K562 (cell line): ENCODE measurements around the gene SRBD1. TPM values are rescaled to one million over a fixed set of nuclear protein-coding genes. Genes with fewer than 3 reads are reported as not detected.

Experiments used
- ATAC-seq: fragments of 200-7000 bp; cut with Tn5 transposase; 3 replicates; pipeline ENCODE4 v1.9.1; 2020; ENCODE audit warnings: moderate library complexity
- BruUV-seq: library from RNA; stranded (reverse); fragments of 400-500 nt; replicated peaks from 2 replicates; lab custom pipeline; 2021; lab: Mats Ljungman, UMichigan
- CTCF ChIA-PET: fragments of 300-600 bp; formaldehyde crosslinking; extraction: SDS; loops from one replicate; lab custom pipeline; 2021; ENCODE audit warnings: low intra/inter-chr PET ratio; lab: Yijun Ruan, JAX
- POLR2A ChIA-PET: fragments of 300-600, 350-650 bp; sonication (Branson Sonifier 250); formaldehyde crosslinking; extraction: SDS; loops from one replicate; lab custom pipeline; 2021; ENCODE audit warnings: antibody characterized with exemption, inconsistent platforms; lab: Yijun Ruan, JAX
- DNase-seq, 4 experiments: peaks; one replicate each; pipeline versions ENCODE4 v3.0.0 to v3.0.0-alpha.2; 2011 to 2018; ENCODE audit warnings: low spot score in 3 of 4, mixed read lengths in 3 of 4; ENCODE audit errors: extremely low read depth in 1 of 4
- FAIRE-seq: peaks from 2 replicates; lab custom pipeline; 2011; peaks lifted over from hg19 to GRCh38; lab: Jason Lieb, UNC
- H2AFZ ChIP-seq: 2 replicates; pipeline ENCODE4 v1.6.0; 2011; ENCODE audit warnings: low read depth, low read length, control low read depth, inconsistent platforms
- H3K27ac ChIP-seq: fragments of 200-600 bp; 3 replicates; pipeline ENCODE4 v1.8.0; 2011; ENCODE audit warnings: low read depth, mild to moderate bottlenecking, control low read depth, inconsistent platforms, low read length, moderate library complexity, mixed read lengths; ENCODE audit errors: extremely low read depth
- H3K27me3 ChIP-seq, 2 experiments: fragments of 300-600 bp in 1 of 2; 2 replicates in 1 of 2; 3 replicates in 1 of 2; pipeline versions ENCODE4 v1.6.0 to v1.8.0; 2011; ENCODE audit warnings: inconsistent platforms in 2 of 2, low read length in 2 of 2, mild to moderate bottlenecking in 1 of 2, mixed read lengths in 1 of 2, moderate library complexity in 1 of 2; ENCODE audit not compliant: control insufficient read depth in 2 of 2, insufficient read depth in 2 of 2
- H3K36me3 ChIP-seq: fragments of 300-600 bp; 3 replicates; pipeline ENCODE4 v1.8.0; 2011; ENCODE audit warnings: mild to moderate bottlenecking, low read length, inconsistent platforms; ENCODE audit not compliant: control insufficient read depth, insufficient read depth
- H3K4me1 ChIP-seq, 2 experiments: fragments of 200-600 bp in 1 of 2; replicated peaks in 1 of 2; 2 replicates in 1 of 2; 3 replicates in 1 of 2; pipeline versions ENCODE4 v1.5.1 to v1.8.0; 2011; ENCODE audit warnings: inconsistent platforms in 2 of 2, low read length in 2 of 2, mild to moderate bottlenecking in 1 of 2, mixed read lengths in 1 of 2, moderate library complexity in 1 of 2; ENCODE audit not compliant: control insufficient read depth in 2 of 2, insufficient read depth in 2 of 2
- H3K4me2 ChIP-seq: 2 replicates; pipeline ENCODE4 v1.6.1; 2011; ENCODE audit warnings: low read length, control low read depth, inconsistent platforms, mixed read lengths; ENCODE audit not compliant: insufficient read depth
- H3K4me3 ChIP-seq: fragments of 200-600 bp; sonication (generic), shearing (Covaris generic); 2 replicates; pipeline ENCODE4 v1.5.1; 2016; ENCODE audit warnings: control low read depth, inconsistent platforms
- H3K79me2 ChIP-seq: fragments of 200-600 bp; 3 replicates; pipeline ENCODE4 v1.8.0; 2011; ENCODE audit warnings: low read length, inconsistent platforms; ENCODE audit not compliant: control insufficient read depth, insufficient read depth
- H3K9ac ChIP-seq, 2 experiments: 2 replicates each; pipeline versions ENCODE4 v1.6.0 to v1.6.1; 2011; ENCODE audit warnings: low read depth in 2 of 2, low read length in 2 of 2, control low read depth in 1 of 2, inconsistent platforms in 1 of 2, mild to moderate bottlenecking in 1 of 2, mixed read lengths in 1 of 2; ENCODE audit not compliant: insufficient read depth in 1 of 2
- H3K9me1 ChIP-seq: one replicate; pipeline ENCODE4 v1.6.0; 2011; ENCODE audit warnings: inconsistent platforms, mild to moderate bottlenecking, low read length, moderate library complexity; ENCODE audit not compliant: control insufficient read depth, insufficient read depth
- H3K9me3 ChIP-seq: replicated peaks from 2 replicates; pipeline ENCODE4 v1.5.1; 2011; ENCODE audit warnings: low read depth, low read length, inconsistent platforms; ENCODE audit not compliant: control insufficient read depth, insufficient read depth
- H4K20me1 ChIP-seq: replicated peaks from 2 replicates; pipeline ENCODE4 v1.6.1; 2011; ENCODE audit warnings: low read length, inconsistent platforms, mixed read lengths; ENCODE audit not compliant: control insufficient read depth, insufficient read depth
- BHLHE40 ChIP-seq: IDR thresholded peaks from 2 replicates; pipeline ENCODE4 v1.6.1; 2011; ENCODE audit warnings: low read length, improper control_type of control experiment
- CCAR2 ChIP-seq: fragments of 200-400 bp; formaldehyde crosslinking; IDR thresholded peaks from 2 replicates; pipeline ENCODE4 v1.6.1; 2017; ENCODE audit warnings: mild to moderate bottlenecking, low read depth, low read length
- CHD1 ChIP-seq: fragments of 200-600 bp; sonication (generic); IDR thresholded peaks from one replicate; pipeline ENCODE4 v1.6.1; 2012; ENCODE audit warnings: mild to moderate bottlenecking, moderate library complexity, low read length, inconsistent platforms
- CXXC5 ChIP-seq: fragments of 250-450 bp; sonication (Bioruptor Pico); IDR thresholded peaks from 2 replicates; pipeline ENCODE4 v1.8.0; 2022; ENCODE audit warnings: inconsistent platforms, mild to moderate bottlenecking, moderate library complexity
- E2F4 ChIP-seq: sonication (generic); formaldehyde crosslinking; IDR thresholded peaks from 2 replicates; pipeline ENCODE4 v1.8.0; 2022; ENCODE audit warnings: mild to moderate bottlenecking, low read depth, missing genetic modification reagents
- MYC ChIP-seq, 2 experiments: fragments of 250-450 bp in 1 of 2; sonication (Bioruptor Pico) in 1 of 2; IDR thresholded peaks; 2 replicates each; pipeline versions ENCODE4 v1.5.1 to v1.6.1; 2012 to 2021; ENCODE audit warnings: low read depth in 2 of 2, borderline replicate concordance in 1 of 2, improper control_type of control experiment in 1 of 2, low read length in 1 of 2, mild to moderate bottlenecking in 1 of 2, moderate library complexity in 1 of 2
- POLR2G ChIP-seq: fragments of 200-400 bp; formaldehyde crosslinking; IDR thresholded peaks from 2 replicates; pipeline ENCODE4 v1.6.1; 2017; ENCODE audit warnings: low read depth, mild to moderate bottlenecking, antibody characterized with exemption, low read length, moderate library complexity
- RBM34 ChIP-seq: fragments of 200-400 bp; formaldehyde crosslinking; IDR thresholded peaks from 2 replicates; pipeline ENCODE4 v1.6.1; 2018; ENCODE audit warnings: low read length, borderline replicate concordance; ENCODE audit not compliant: insufficient read depth
- SMC3 ChIP-seq: conservative IDR thresholded peaks from 2 replicates; pipeline ENCODE4 v1.6.1; 2011; ENCODE audit warnings: low read depth, low read length, improper control_type of control experiment; ENCODE audit not compliant: insufficient read depth
- ZFP36 ChIP-seq: fragments of 150-350 bp; IDR thresholded peaks from 2 replicates; pipeline ENCODE4 v1.6.1; 2018; ENCODE audit warnings: low read length, low read depth; ENCODE audit not compliant: partially characterized antibody
- ZNF134 ChIP-seq: fragments of 250-450 bp; sonication (Bioruptor Pico); conservative IDR thresholded peaks from 2 replicates; pipeline ENCODE4 v1.4.0; 2020
- ZNF589 ChIP-seq: fragments of 200-800 bp; sonication (Bioruptor generic); IDR thresholded peaks from 2 replicates; pipeline ENCODE4 v1.6.1; 2016; ENCODE audit warnings: low read depth, missing genetic modification characterization, missing compliant biosample characterization
- ZNF77 ChIP-seq: fragments of 250-450 bp; sonication (Bioruptor Pico); IDR thresholded peaks from 2 replicates; pipeline ENCODE4 v1.5.0; 2020
- WGBS: fragments of 100-300 bp; shearing (Covaris generic); methylation state at CpG from one replicate; pipeline ENCODE4 v1.1.6; 2016; ENCODE audit warnings: low coverage, mixed read lengths; ENCODE audit not compliant: insufficient coverage; ENCODE audit errors: missing lambda C conversion rate; 5-methylcytosine and 5-hydroxymethylcytosine counted together
- in situ Hi-C: fragments of 300-500 bp; cut with MboI; formaldehyde crosslinking; loops from 4 replicates; pipeline ENCODE4 v1.15.0; 2018; ENCODE audit warnings: inconsistent platforms, mixed read lengths
- intact Hi-C: fragments of 100-400 bp; cut with micrococcal nuclease; formaldehyde crosslinking; loops from 2 replicates; pipeline ENCODE4 v1.14.2; 2022
- polyA plus RNA-seq, 8 experiments: library from polyadenylated mRNA; depleted of rRNA in 4 of 8; stranded (reverse) in 5 of 8; unstranded in 3 of 8; fragments of >200 nt; fragmentation: Nextera tagmentation in 2 of 8; fragmentation: Illumina TruSeq in 1 of 8; extraction: Ambion mirVana in 2 of 8; extraction: Trizol in 1 of 8; gene quantifications; 2 replicates each; pipeline versions ENCODE4 v1.2.1 to v1.2.3, GENCODE V29; 2011 to 2014; ENCODE audit warnings: inconsistent platforms in 1 of 8, missing spikeins in 1 of 8
- total RNA-seq, 7 experiments: library from RNA; depleted of rRNA in 6 of 7; stranded (reverse); fragments of >200 nt in 6 of 7; fragmentation: Illumina TruSeq in 2 of 7; extraction: Trizol in 2 of 7; gene quantifications; 2 replicates each; pipeline versions ENCODE4 v1.2.1 to v1.2.3, GENCODE V29; 2011 to 2021; ENCODE audit warnings: low replicate concordance in 1 of 7
- TF ChIP-seq, protein P1 (sequence below): sonication (generic); formaldehyde crosslinking; IDR thresholded peaks from 2 replicates; pipeline ENCODE4 v1.8.0; 2022; ENCODE audit warnings: missing genetic modification reagents, mild to moderate bottlenecking, borderline replicate concordance
- TF ChIP-seq, protein P2 (sequence below): fragments of 450-650 bp; formaldehyde crosslinking; IDR thresholded peaks from 2 replicates; pipeline ENCODE4 v1.4.0; 2022; ENCODE audit warnings: missing genetic modification characterization

SRBD1 gene
- total and polyA plus RNA-seq, 9 of the 15 experiments (the other 6 are each of a cell fraction or from before 2014, with no cell fraction given), result 6.9 to 23.2 (median 14.7) TPM

DNA sequence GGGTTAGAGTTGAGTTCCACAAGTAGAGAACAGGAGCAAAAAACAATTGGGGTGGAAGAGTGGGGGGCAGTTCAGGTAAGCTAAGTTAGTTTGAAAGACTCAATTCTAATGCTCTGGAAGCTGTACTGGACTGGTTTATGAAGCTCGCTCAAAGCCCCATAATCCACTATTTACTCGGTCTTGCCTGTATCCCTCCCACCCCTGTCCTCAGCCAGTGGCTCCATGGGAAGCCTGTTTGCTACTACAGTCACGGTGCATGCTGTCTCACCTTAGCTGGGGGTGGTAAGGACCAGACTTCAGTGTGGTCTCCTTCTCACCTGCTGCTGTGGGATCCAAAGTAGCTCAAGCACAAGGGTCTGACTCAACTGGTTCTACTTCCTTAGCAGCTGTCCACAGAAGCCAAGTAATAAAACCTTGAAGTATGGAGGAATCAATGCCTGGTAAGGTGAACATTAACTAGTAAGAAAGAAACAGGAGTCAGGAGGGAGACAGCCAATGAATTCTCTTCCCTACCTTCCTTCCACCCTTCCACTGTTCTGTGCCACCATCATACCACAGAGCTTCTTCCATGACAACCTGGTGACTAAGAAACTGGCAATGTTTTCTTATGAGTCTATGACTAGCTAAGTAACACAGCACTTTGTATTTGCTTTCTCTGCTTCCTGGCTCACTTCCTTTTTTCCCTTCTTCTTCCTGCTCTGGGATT lies 230.8 kb downstream of the SRBD1 start (continued):
- TF ChIP-seq, protein P1, sequence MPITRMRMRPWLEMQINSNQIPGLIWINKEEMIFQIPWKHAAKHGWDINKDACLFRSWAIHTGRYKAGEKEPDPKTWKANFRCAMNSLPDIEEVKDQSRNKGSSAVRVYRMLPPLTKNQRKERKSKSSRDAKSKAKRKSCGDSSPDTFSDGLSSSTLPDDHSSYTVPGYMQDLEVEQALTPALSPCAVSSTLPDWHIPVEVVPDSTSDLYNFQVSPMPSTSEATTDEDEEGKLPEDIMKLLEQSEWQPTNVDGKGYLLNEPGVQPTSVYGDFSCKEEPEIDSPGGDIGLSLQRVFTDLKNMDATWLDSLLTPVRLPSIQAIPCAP (CRISPR knock-in tag), result no peak

DNA sequence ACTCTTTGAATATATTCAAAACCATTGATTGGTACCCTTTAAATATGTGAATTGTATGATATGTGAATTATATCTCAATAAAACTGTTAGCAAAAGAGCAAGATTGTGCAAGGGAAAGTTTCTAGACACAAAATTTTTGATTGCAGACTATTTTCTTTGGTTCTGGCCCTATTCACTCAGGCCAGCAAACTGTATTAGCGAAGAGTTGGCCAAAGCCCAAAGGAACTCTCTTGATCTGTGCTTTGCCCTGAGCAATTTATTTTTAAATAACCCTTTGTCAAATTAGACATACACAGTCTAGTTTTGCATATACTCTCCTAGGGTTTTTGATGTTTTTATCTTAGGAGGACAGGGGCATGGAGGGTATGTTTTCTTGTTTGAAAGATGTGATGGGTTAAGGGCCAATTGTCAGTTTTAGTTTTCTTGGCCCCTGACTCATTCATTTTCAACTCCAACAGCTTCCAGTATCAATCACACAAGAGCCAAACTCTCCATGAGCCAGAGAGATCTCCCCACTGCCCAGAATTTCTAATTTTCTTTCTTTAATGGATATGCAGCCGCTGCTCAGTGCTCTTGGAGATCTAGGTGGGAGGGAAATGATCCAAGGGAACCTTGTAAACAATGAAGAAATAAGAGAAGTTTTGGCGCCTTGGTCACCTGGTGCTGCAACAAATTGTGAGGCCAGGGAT lies 231.5 kb downstream of the SRBD1 start:
- Histone ChIP-seq H3K9me3 (no peaks in the 10 kb centered on the region), H2AFZ (no peak overlapping the region), H4K20me1 (no peaks in the 10 kb centered on the region), H3K4me3 (no peak overlapping the region), H3K27ac (no peak overlapping the region), H3K79me2 (no peaks in the 10 kb centered on the region), H3K9ac (no peak overlapping the region), H3K9me1 (no peaks in the 10 kb centered on the region), H3K36me3 (no peaks in the 10 kb centered on the region), H3K27me3 (peaks cover 0 to 4% of the 10 kb centered on the region in 2 experiments; a peak in 1 of 5 replicates)
- CTCF ChIA-PET, result no interaction called here
- 9% methylated on average over 3 of the region's 3 CpGs for WGBS
- DNase-seq, result no peak
- in situ Hi-C loops, result no loop called here
- no TSS peak for BruUV-seq
- no peak for FAIRE-seq
- TF ChIP-seq ZFP36 (no peak), BHLHE40 (no peak), RBM34 (no peak), ZNF77 (CRISPR knock-in tag) (no peak), CCAR2 (no peak), E2F4 (CRISPR knock-in tag) (no peak), ZNF589 (CRISPR knock-in tag) (no peak), CXXC5 (CRISPR knock-in tag) (no peak), POLR2G (no peak), CHD1 (no peak), MYC (IDR thresholded peaks at IDR 0.05; ENCODE audit: low read depth, low read length) (no peak), MYC (CRISPR knock-in tag; IDR thresholded peaks at IDR 0.05; ENCODE audit: borderline replicate concordance, low read depth) (no peak), SMC3 (no peak), ZNF134 (CRISPR knock-in tag) (no peak)
- TF ChIP-seq, protein P2, sequence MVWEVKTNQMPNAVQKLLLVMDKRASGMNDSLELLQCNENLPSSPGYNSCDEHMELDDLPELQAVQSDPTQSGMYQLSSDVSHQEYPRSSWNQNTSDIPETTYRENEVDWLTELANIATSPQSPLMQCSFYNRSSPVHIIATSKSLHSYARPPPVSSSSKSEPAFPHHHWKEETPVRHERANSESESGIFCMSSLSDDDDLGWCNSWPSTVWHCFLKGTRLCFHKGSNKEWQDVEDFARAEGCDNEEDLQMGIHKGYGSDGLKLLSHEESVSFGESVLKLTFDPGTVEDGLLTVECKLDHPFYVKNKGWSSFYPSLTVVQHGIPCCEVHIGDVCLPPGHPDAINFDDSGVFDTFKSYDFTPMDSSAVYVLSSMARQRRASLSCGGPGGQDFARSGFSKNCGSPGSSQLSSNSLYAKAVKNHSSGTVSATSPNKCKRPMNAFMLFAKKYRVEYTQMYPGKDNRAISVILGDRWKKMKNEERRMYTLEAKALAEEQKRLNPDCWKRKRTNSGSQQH (CRISPR knock-in tag), result no peak
- TF ChIP-seq, all 486 proteins: peak for 0
- intact Hi-C loops, result no loop called here
- no peak for ATAC-seq
- POLR2A ChIA-PET, result interaction anchor here (0.9 to 1.0 kb wide), 2 partner anchors 13 to 56 kb away, joined by 3 read pairs; no protein-coding TSS in a partner anchor
- no peaks in the 10 kb centered on the region for H3K4me1 ChIP-seq
- H3K4me2 ChIP-seq, result no peak overlapping the region
